Nasal cavity respiratory epithelium epithelial cell of viscerocranial mucosa (primary cell): ENCODE data around the gene AARS2. TPM values are rescaled to one million over a fixed set of nuclear protein-coding genes. Genes with fewer than 3 reads are reported as not detected.

ENCODE experiments used
- total RNA-seq: library from RNA; depleted of rRNA; stranded (reverse); fragments of >200 nt; gene quantifications from 2 replicates; pipeline ENCODE4 v1.2.3, GENCODE V29; 2014

AARS2 gene
- total RNA-seq = 10.3 and 23.0 TPM in 2 replicates

GRCh38 chr6:44312901-44313788 is at the start of gene AARS2:
Gene AARS2, minus strand, starts transcription at chr6:44313347. Its CDS starts 24 bp downstream, at chr6:44313323.

GRCh38 chr6:44342489-44342888 is 29.3 kb upstream of the AARS2 start, which contains the start of gene SPATS1:
Gene SPATS1, plus strand, starts transcription at chr6:44342650. Its CDS starts 446 bp downstream, at chr6:44343096.

GRCh38 chr6:44269921-44270525 is 43.1 kb downstream of the AARS2 start, which contains the start of gene TMEM151B:
Gene TMEM151B, plus strand, starts transcription at chr6:44270450. Its CDS starts 293 bp downstream, at chr6:44270743.

GRCh38 chr6:44265007-44265721 is 48.0 kb downstream of the AARS2 start, which contains the start of gene NFKBIE:
Gene NFKBIE, minus strand, starts transcription at chr6:44265551. Its CDS starts 205 bp downstream, at chr6:44265346.

GRCh38 chr6:44257025-44257752 is 56.0 kb downstream of the AARS2 start, which contains the start of gene SLC35B2:
Gene SLC35B2, minus strand, starts transcription at chr6:44257528. Its CDS starts 118 bp downstream, at chr6:44257410.

Other genes starting within 250 kb of the AARS2 start
- 32.5 and 58.4 TPM in 2 replicates for gene MRPL14, start 185.9 kb downstream of the AARS2 start, total RNA-seq
- 38.6 and 106 TPM in 2 replicates for gene TMEM63B, start 185.8 kb downstream of the AARS2 start, total RNA-seq
- not detected in 2 replicates for gene CAPN11, start 154.5 kb downstream of the AARS2 start, total RNA-seq
- gene MYMX, start 96.4 kb downstream of the AARS2 start, total RNA-seq = not detected in 2 replicates
- gene SLC29A1, start 89.8 kb downstream of the AARS2 start, total RNA-seq = 3.4 and 7.2 TPM in 2 replicates
- gene HSP90AB1, start 66.2 kb downstream of the AARS2 start, total RNA-seq = 371 and 571 TPM in 2 replicates
- 51.9 and 56.0 TPM in 2 replicates for gene SLC35B2, start 55.8 kb downstream of the AARS2 start, total RNA-seq
- gene NFKBIE, start 47.8 kb downstream of the AARS2 start, total RNA-seq = 4.8 and 6.8 TPM in 2 replicates
- gene TMEM151B, start 42.9 kb downstream of the AARS2 start, total RNA-seq = under 0.01 and 0.07 TPM in 2 replicates
- not detected in 2 replicates for gene SPATS1, start 29.3 kb upstream of the AARS2 start, total RNA-seq
- 17.4 and 25.1 TPM in 2 replicates for gene CDC5L, start 74.4 kb upstream of the AARS2 start, total RNA-seq